Thyroid gland (tissue), 4 donors: Measurements from ENCODE around the gene CDC25B.
A peak's percentile ranks its signal among the peaks of the same experiment; 100 is the strongest.

ENCODE experiments used
- POLR2A ChIP-seq, 2 donors: fragments of 450-650 bp; IDR thresholded peaks; one replicate each; pipeline ENCODE4 v1.6.1; 2017; ENCODE audit warnings: antibody characterized with exemption in 2 of 2, mild to moderate bottlenecking in 2 of 2, moderate library complexity in 1 of 2
- TF ChIP-seq, protein P1 (sequence below), 6 experiments: fragments of 200-600 bp in 3 of 6; fragments of 450-650 bp in 3 of 6; sonication (generic) in 3 of 6; IDR thresholded peaks; one replicate each; pipeline ENCODE4 v1.5.1; 2016 to 2019; ENCODE audit warnings: antibody characterized with exemption in 6 of 6, mild to moderate bottlenecking in 2 of 6, inconsistent platforms in 1 of 6, moderate library complexity in 1 of 6

DNA sequence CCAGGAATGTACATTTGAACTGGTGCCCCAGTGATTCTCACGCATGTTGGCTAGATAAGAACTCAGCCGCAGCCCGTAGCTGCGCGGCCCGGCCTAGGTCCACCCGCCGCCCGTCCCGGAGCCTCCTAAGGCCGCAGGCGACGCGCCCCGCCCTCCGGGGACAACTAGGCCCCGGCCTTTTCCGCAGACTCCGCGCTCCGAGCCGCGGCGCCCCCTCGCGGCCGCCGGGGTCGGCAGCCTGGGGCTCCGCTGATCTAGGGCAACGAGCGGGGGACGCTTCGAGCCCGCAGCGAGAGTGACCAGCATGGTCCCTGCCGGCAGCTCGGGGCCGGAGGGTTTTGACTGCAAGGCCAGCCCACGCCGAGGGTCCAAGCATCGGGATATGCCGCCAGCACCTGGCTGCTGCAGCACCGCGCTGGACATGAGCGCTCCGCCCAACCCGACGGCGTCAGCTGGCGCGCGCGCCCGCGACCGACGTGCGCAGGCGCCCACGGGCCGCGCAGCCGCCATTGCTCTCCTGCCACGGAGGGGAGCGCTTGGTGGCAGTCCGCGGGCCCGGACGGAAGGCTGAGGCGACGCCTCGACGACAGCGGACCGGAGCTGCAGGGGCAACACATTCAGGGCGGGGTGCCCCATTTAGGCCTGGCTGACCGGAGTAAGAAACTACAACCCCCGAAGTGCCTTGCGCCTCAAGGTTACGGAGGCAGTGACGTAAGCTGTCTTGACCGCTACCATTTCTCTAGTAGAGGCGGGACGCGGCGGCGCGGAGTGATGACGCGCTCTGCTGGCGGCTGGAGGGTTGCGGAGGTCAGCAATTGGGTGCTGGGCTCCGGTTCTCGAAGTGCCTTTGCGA, 24.2 kb downstream of the CDC25B start, which contains the start of gene AP5S1:
- TF ChIP-seq, protein P1, sequence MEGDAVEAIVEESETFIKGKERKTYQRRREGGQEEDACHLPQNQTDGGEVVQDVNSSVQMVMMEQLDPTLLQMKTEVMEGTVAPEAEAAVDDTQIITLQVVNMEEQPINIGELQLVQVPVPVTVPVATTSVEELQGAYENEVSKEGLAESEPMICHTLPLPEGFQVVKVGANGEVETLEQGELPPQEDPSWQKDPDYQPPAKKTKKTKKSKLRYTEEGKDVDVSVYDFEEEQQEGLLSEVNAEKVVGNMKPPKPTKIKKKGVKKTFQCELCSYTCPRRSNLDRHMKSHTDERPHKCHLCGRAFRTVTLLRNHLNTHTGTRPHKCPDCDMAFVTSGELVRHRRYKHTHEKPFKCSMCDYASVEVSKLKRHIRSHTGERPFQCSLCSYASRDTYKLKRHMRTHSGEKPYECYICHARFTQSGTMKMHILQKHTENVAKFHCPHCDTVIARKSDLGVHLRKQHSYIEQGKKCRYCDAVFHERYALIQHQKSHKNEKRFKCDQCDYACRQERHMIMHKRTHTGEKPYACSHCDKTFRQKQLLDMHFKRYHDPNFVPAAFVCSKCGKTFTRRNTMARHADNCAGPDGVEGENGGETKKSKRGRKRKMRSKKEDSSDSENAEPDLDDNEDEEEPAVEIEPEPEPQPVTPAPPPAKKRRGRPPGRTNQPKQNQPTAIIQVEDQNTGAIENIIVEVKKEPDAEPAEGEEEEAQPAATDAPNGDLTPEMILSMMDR (IDR thresholded peaks at IDR 0.05), result peak; percentile 89 to 100 (median 98)
- peak in 1 of 2 donors; percentile 87 for TF ChIP-seq POLR2A (IDR thresholded peaks at IDR 0.05)
